ENCODE data around the gene CNKSR3. TPM values are rescaled to one million over a fixed set of nuclear protein-coding genes. Genes with fewer than 3 reads are reported as not detected.

Gene CNKSR3
- total RNA-seq, 1 donor from 2014 or later: 11.8 TPM

- Histone ChIP-seq H3K4me3 (no peak overlapping the region), H3K27me3 (no peaks in the 10 kb centered on the region), H3K36me3 (no peaks in the 10 kb centered on the region), H3K27ac (no peak overlapping the region), H3K4me1 (no peaks in the 10 kb centered on the region), H3K9me3 (no peaks in the 10 kb centered on the region)
- no peak for DNase-seq
- TF ChIP-seq CTCF (IDR thresholded peaks at IDR 0.05): no peak
- intact Hi-C loops (cut with DNase I): no loop called here
- no peak for ATAC-seq
These were observed 75.8 kb downstream of the CNKSR3 start for GRCh38 chr6:154434662-154435061.

- no peak overlapping the region for H3K27ac ChIP-seq
- no peaks in the 10 kb centered on the region for H3K27me3 ChIP-seq
- intact Hi-C loops (cut with DNase I): no loop called here
- H3K9me3 ChIP-seq: no peaks in the 10 kb centered on the region
- no peaks in the 10 kb centered on the region for H3K36me3 ChIP-seq
- no peak overlapping the region for H3K4me3 ChIP-seq
- H3K4me1 ChIP-seq: no peaks in the 10 kb centered on the region
- no peak for ATAC-seq
- no peak for TF ChIP-seq CTCF (IDR thresholded peaks at IDR 0.05)
- no peak for DNase-seq
These were observed 76.8 kb downstream of the CNKSR3 start for GRCh38 chr6:154433477-154434241.

- ATAC-seq (peak; percentile 70), DNase-seq (no peak)
- Histone ChIP-seq H3K27me3 (no peaks in the 10 kb centered on the region), H3K4me1 (no peaks in the 10 kb centered on the region), H3K9me3 (no peaks in the 10 kb centered on the region), H3K27ac (no peak overlapping the region), H3K4me3 (no peak overlapping the region), H3K36me3 (no peaks in the 10 kb centered on the region)
- TF ChIP-seq CTCF (IDR thresholded peaks at IDR 0.05): no peak
- intact Hi-C loops (cut with DNase I): no loop called here
These were observed 77.7 kb downstream of the CNKSR3 start for GRCh38 chr6:154432533-154433476.

GRCh38 chr6:154430481-154430919, 80.0 kb downstream of the CNKSR3 start:
- no peaks in the 10 kb centered on the region for H3K4me1 ChIP-seq
- TF ChIP-seq CTCF (IDR thresholded peaks at IDR 0.05): no peak
- ATAC-seq (no peak), DNase-seq (no peak)
- intact Hi-C loops (cut with DNase I): no loop called here
- no peak overlapping the region for H3K4me3 ChIP-seq
- no peak overlapping the region for H3K27ac ChIP-seq
- H3K36me3 ChIP-seq: no peaks in the 10 kb centered on the region
- no peaks in the 10 kb centered on the region for H3K27me3 ChIP-seq
- H3K9me3 ChIP-seq: no peaks in the 10 kb centered on the region

- TF ChIP-seq CTCF (IDR thresholded peaks at IDR 0.05): no peak
- DNase-seq: no peak
- no peaks in the 10 kb centered on the region for H3K36me3 ChIP-seq
- H3K4me1 ChIP-seq: no peaks in the 10 kb centered on the region
- intact Hi-C loops (cut with DNase I): no loop called here
- no peaks in the 10 kb centered on the region for H3K9me3 ChIP-seq
- no peak overlapping the region for H3K4me3 ChIP-seq
- no peak for ATAC-seq
- H3K27ac ChIP-seq: no peak overlapping the region
- H3K27me3 ChIP-seq: no peaks in the 10 kb centered on the region
These were observed 80.8 kb downstream of the CNKSR3 start for GRCh38 chr6:154429711-154430110.
